PFSK-1 (cell line): ENCODE data around the gene C14orf119.

ENCODE experiments used
- FOXP2 ChIP-seq: optimal IDR thresholded peaks from 2 replicates; pipeline ENCODE3; 2011; ENCODE audit warnings: borderline replicate concordance, control low read depth, inconsistent platforms; ENCODE audit not compliant: insufficient read depth; ENCODE audit errors: extremely low read length, extremely low read depth
- POLR2AphosphoS5 ChIP-seq: IDR thresholded peaks from 2 replicates; pipeline ENCODE4 v1.6.1; 2012; ENCODE audit warnings: low read depth, mild to moderate bottlenecking, control low read depth, low read length, moderate library complexity
- SIN3A ChIP-seq: IDR thresholded peaks from 2 replicates; pipeline ENCODE4 v1.6.1; 2012; ENCODE audit warnings: mild to moderate bottlenecking, low read length, moderate library complexity, borderline replicate concordance; ENCODE audit not compliant: insufficient read depth
- TAF1 ChIP-seq: IDR thresholded peaks from 2 replicates; pipeline ENCODE4 v1.6.1; 2012; ENCODE audit warnings: low read length, control low read depth, borderline replicate concordance; ENCODE audit not compliant: insufficient read depth
- TF ChIP-seq, protein P1 (sequence below), 2 experiments: IDR thresholded peaks; 2 replicates each; pipeline versions ENCODE4 v1.6.1 to v1.8.0; 2011 to 2012; ENCODE audit warnings: low read depth in 2 of 2, low read length in 2 of 2, control low read depth in 1 of 2, inconsistent platforms in 1 of 2, mild to moderate bottlenecking in 1 of 2, moderate library complexity in 1 of 2; ENCODE audit not compliant: insufficient read depth in 1 of 2

The C14orf119 gene

DNA sequence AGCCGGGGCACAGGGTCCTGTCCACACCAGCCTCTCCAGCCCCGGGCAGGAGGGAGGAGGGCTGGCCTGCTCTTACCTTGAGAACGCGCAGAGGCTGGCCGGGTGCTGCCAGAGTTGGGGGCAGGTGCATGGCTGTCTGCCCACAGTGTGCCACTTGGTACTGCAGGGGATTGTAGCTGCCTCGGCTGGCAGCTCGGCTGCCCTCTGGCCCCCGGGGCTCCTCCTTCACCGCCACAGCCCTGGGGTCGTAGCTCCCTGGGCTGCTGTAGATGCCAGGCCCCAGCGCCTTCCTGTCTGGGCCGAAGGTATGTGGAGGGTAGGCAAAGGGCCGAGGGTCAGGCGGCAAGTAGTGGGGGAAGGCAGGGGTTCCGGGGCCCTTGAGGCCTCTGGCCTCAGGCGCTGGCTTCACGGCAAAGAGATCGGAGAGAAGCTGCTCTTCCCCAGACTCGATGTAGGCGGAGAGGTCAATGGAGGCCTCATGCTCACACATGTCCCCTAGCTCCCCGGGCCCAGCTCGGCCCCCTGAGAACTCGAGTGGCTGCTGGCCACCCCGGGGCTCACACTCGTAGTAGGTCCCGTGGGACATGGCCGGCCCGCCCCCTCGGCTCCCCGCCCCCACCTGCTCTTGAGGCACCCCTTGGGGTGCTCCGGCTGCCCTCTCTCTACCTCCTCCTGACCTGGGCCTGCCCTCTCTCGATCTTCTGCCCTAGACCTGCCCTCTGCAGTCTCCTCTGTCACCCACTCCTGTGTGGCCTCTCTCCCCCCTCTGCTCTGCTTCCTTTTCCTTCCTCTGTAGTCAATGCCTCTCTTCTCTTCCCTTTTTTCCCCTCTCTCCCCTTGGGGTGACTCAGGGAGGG, 23.4 kb downstream of the C14orf119 start, which contains the start of gene CEBPE:
TSS of gene CEBPE (minus strand) at position 750 of the 857 bp plus-strand sequence. CDS start at position 586, 164 bp downstream.
- no peak for TF ChIP-seq SIN3A

DNA sequence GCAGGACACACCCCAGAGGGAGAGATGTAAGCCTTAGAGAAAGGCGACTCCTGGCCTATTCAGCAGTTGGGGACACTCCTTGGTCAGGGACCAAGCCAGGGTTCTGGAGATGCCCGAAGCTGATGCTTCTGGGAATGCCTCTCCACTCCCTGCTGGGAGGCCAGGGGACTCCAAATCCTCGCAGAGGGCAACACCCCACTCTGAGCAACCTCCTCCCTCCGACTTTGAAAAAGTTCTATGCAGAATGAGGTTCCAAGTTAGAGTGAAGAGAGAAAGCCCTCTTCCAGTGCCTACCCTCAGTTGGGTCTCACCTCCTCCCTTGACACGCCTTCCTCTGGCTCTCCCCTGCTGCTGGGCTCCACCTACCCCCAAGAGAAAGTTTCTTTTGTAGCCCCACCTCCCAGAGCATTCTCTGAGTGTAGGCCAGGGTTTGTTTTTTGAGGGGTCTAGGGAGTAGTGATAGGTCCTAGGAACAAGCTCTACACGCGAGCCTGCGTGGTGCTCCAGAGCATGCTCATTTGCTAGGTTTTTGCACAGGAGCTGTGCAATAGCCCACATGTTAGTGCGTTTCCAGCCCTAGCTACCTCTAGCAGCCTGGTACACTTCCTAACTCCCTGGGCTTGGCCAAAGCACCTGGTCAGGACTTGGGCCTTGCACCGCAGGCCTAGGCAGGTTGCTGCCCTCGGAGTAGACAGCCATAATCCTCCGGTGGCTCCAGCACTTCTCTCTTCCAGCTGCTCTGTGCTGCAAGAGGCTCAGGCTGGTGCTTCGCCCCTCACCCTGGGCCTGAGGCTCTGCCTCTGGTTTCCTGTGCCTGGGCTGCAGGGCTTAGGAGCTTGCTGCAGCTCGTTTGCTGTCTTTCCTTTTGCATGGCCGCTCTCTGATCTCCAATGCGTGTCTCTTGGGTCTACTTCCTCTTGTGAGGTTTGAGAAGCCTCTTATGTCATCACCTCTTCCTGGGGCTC, 24.3 kb downstream of the C14orf119 start:
- TF ChIP-seq POLR2AphosphoS5: no peak
- no peak for TF ChIP-seq SIN3A
- TF ChIP-seq TAF1: no peak
- TF ChIP-seq, protein P1, sequence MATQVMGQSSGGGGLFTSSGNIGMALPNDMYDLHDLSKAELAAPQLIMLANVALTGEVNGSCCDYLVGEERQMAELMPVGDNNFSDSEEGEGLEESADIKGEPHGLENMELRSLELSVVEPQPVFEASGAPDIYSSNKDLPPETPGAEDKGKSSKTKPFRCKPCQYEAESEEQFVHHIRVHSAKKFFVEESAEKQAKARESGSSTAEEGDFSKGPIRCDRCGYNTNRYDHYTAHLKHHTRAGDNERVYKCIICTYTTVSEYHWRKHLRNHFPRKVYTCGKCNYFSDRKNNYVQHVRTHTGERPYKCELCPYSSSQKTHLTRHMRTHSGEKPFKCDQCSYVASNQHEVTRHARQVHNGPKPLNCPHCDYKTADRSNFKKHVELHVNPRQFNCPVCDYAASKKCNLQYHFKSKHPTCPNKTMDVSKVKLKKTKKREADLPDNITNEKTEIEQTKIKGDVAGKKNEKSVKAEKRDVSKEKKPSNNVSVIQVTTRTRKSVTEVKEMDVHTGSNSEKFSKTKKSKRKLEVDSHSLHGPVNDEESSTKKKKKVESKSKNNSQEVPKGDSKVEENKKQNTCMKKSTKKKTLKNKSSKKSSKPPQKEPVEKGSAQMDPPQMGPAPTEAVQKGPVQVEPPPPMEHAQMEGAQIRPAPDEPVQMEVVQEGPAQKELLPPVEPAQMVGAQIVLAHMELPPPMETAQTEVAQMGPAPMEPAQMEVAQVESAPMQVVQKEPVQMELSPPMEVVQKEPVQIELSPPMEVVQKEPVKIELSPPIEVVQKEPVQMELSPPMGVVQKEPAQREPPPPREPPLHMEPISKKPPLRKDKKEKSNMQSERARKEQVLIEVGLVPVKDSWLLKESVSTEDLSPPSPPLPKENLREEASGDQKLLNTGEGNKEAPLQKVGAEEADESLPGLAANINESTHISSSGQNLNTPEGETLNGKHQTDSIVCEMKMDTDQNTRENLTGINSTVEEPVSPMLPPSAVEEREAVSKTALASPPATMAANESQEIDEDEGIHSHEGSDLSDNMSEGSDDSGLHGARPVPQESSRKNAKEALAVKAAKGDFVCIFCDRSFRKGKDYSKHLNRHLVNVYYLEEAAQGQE (IDR thresholded peaks at IDR 0.05; ENCODE audit: insufficient read depth in 1 of 2, low read depth in 2 of 2, low read length in 2 of 2): no peak
- no peak for TF ChIP-seq FOXP2

DNA sequence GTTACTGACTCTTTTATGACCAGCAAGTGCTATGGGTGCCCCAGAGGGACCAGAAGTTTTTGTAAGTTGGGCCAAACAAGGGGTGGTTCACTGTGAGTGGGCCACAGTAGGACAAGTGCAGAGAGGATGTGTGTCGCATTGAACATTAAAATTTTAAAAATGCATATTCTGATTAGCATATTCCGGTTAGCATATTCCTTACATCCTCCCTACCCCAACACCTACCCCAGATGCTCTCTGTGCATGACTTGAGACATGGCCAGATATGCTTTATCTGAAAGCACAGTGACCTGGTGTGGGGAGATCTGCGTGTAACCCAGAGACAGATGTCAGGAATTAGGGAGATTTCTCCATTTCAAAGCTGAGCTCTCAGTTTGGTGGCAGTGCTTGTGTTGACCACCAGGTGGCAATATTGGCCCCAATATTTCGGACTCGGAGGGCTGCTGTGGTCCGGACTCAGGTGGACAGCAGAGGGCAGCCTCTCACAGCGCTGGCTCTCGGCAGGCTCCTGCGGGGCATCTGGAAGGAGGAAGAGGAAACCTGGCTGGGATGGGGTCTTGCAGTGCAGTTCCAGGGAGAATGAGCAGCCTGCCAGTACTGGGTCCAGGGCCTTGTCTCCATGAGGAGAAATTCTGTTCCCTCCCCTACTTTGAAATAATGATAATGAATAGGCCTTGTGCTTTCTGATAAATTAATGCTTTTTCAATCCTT, 25.4 kb downstream of the C14orf119 start:
- TF ChIP-seq POLR2AphosphoS5 (no peak), FOXP2 (peak; percentile 28)

DNA sequence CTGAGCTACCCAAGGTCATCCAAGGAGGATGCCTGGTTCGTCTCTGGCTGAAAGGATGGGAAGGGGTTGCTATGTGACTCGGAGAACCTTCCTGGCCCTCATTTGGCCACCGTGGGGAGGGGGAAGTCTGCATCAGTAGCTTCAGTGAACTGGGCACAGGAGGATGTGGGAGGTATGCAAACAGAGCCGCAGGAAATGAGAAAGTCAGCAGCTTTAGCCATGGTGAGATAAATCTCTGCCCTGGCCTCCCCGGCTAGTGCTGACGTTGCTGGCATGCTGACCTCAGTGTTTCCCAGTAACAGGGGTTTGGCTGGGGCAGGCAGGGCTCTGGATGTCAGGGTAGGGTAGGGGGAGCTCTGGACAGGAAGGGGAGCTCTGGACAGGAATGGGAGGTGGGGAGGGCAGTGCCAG, 26.1 kb downstream of the C14orf119 start:
- TF ChIP-seq POLR2AphosphoS5: no peak
- TF ChIP-seq FOXP2: peak; percentile 26

DNA sequence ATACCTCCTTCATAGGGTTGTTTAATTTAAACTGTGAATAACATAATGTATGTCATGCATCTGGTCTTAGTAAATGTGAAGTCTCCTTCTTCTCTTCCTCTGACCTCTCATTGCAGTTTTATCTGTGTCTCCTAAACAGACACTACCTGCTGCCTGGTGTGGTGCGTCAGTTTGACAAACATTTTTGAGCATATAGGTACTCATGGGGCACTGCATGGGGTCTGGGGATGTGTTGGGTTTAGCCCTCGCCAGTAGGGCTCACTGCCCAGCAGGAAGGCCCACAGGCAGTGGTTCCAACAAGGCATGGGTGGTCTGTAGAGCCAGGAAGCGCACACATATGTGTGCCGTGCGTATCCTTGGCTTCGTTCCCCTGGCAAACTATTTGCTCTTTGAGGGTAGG, 26.8 kb downstream of the C14orf119 start:
- TF ChIP-seq POLR2AphosphoS5: no peak
- TF ChIP-seq SIN3A: no peak
- TF ChIP-seq, protein P1 (IDR thresholded peaks at IDR 0.05; ENCODE audit: insufficient read depth in 1 of 2, low read depth in 2 of 2, low read length in 2 of 2): no peak

DNA sequence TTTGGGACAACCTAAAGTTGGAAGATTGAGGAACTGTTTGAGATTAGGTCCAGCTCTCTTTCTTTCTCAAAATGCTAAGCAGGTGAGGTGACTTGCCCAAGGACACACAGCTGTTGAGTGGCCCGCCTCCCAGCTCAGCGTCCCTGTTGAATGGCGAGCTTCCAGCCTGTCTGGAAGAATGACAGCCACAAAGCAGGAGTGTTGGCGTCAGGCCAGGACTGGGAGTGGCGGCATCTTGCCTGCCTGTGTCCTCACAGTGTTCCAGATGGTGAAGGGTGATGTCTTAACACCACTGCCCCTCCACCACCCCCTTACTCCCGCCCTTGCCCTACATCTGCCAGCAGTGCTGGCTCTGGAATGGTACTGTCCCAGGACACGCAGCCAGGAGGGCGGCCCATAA, 28.1 kb downstream of the C14orf119 start:
- TF ChIP-seq, protein P1 (IDR thresholded peaks at IDR 0.05; ENCODE audit: insufficient read depth in 1 of 2, low read depth in 2 of 2, low read length in 2 of 2): no peak
- TF ChIP-seq POLR2AphosphoS5 (no peak), SIN3A (no peak), FOXP2 (no peak), TAF1 (no peak)
